Left kidney (tissue), 2 donors: Measurements from ENCODE around the gene MRPL43. TPM values are rescaled to one million over a fixed set of nuclear protein-coding genes. Genes with fewer than 3 reads are reported as not detected.
"Not testable (repeated sequence)": the region's sequence is repeated elsewhere in the genome, so short reads cannot be mapped to it uniquely, and the experiment has no call there.

ENCODE experiments used
- DNase-seq: peaks from one replicate; pipeline ENCODE4 v3.0.0-alpha.2; 2013
- polyA plus RNA-seq: library from polyadenylated mRNA; unstranded; fragments of 120-200 nt; gene quantifications from one replicate; pipeline ENCODE4 v1.2.1, GENCODE V29; 2013; ENCODE audit not compliant: insufficient read length

Gene MRPL43
- polyA plus RNA-seq, 1 donor: 84.0 TPM

GRCh38 chr10:100985336-100985735 lies 2.0 kb downstream of the MRPL43 start:
- DNase-seq: no peak

- no peak for DNase-seq
Observed at GRCh38 chr10:100984672-100985177, 2.6 kb downstream of the MRPL43 start.

- DNase-seq: no peak
Observed at GRCh38 chr10:100983868-100984671, 3.2 kb downstream of the MRPL43 start.

- no peak for DNase-seq
Observed at GRCh38 chr10:100982916-100983830, 4.1 kb downstream of the MRPL43 start.

GRCh38 chr10:100981178-100981772 lies 6.0 kb downstream of the MRPL43 start:
- DNase-seq: no peak

GRCh38 chr10:100980711-100981110 lies 6.6 kb downstream of the MRPL43 start:
- no peak for DNase-seq

GRCh38 chr10:100980311-100980710 lies 7.0 kb downstream of the MRPL43 start:
- DNase-seq: no peak

GRCh38 chr10:100979791-100980272 lies 7.5 kb downstream of the MRPL43 start:
- DNase-seq: no peak

- DNase-seq: no peak
Observed at GRCh38 chr10:100978901-100979195, 8.4 kb downstream of the MRPL43 start.

GRCh38 chr10:100978121-100978900 lies 9.0 kb downstream of the MRPL43 start:
- no peak for DNase-seq

GRCh38 chr10:100977436-100977835 lies 9.9 kb downstream of the MRPL43 start:
- no peak for DNase-seq

GRCh38 chr10:100976906-100977305 lies 10.4 kb downstream of the MRPL43 start:
- DNase-seq: no peak

- DNase-seq: not testable (repeated sequence)
Observed at GRCh38 chr10:100975397-100975796, 11.9 kb downstream of the MRPL43 start.

- DNase-seq: no peak
Observed at GRCh38 chr10:100972904-100973535, 14.3 kb downstream of the MRPL43 start.

- no peak for DNase-seq
Observed at GRCh38 chr10:100972115-100972903, 15.0 kb downstream of the MRPL43 start.

GRCh38 chr10:100970914-100971811 lies 16.1 kb downstream of the MRPL43 start:
- DNase-seq: no peak

- no peak for DNase-seq
Observed at GRCh38 chr10:100970076-100970913, 17.0 kb downstream of the MRPL43 start.
